Measurements from ENCODE around the gene RAD51B. TPM values are rescaled to one million over a fixed set of nuclear protein-coding genes. Genes with fewer than 3 reads are reported as not detected.

The RAD51B gene
- total RNA-seq, 3 donors from 2014 or later = 10.6 to 77.6 (median 33.8) TPM

- peaks cover 18 to 59% of the 10 kb centered on the region in 2 donors for H3K4me1 ChIP-seq
- H3K9me3 ChIP-seq = no peaks in the 10 kb centered on the region
- TF ChIP-seq CTCF (IDR thresholded peaks at IDR 0.05) = no peak
- peak in 1 of 3 donors; percentile 17 for TF ChIP-seq POLR2AphosphoS5 (IDR thresholded peaks at IDR 0.05)
- DNase-seq (ENCODE audit: low spot score in 2 of 2) = no peak
- intact Hi-C loops (cut with DNase I; ENCODE audit: low total_unique reads) = no loop called here
- no peak overlapping the region for H3K4me3 ChIP-seq
- H3K27me3 ChIP-seq = no peaks in the 10 kb centered on the region
- peak overlapping the region; percentile 93 to 94 for H3K27ac ChIP-seq
- no peaks in the 10 kb centered on the region for H3K36me3 ChIP-seq
Observed at GRCh38 chr14:68394764-68395143, 575.2 kb downstream of the RAD51B start.

- peaks cover 22 to 59% of the 10 kb centered on the region in 2 donors for H3K4me1 ChIP-seq
- H3K36me3 ChIP-seq = no peaks in the 10 kb centered on the region
- H3K4me3 ChIP-seq = no peak overlapping the region
- no peak for DNase-seq (ENCODE audit: low spot score in 2 of 2)
- H3K9me3 ChIP-seq = no peaks in the 10 kb centered on the region
- TF ChIP-seq POLR2A (IDR thresholded peaks at IDR 0.05) = no peak
- no peak for TF ChIP-seq CTCF (IDR thresholded peaks at IDR 0.05)
- peak in 2 of 3 donors; percentile 27 to 32 for TF ChIP-seq POLR2AphosphoS5 (IDR thresholded peaks at IDR 0.05)
- H3K27me3 ChIP-seq = no peaks in the 10 kb centered on the region
- intact Hi-C loops (cut with DNase I; ENCODE audit: low total_unique reads) = no loop called here
- H3K27ac ChIP-seq = peak overlapping the region; percentile 93 to 94
Observed at GRCh38 chr14:68395604-68396003, 576.0 kb downstream of the RAD51B start.

- Histone ChIP-seq H3K27me3 (no peaks in the 10 kb centered on the region), H3K4me1 (peaks cover 22 to 64% of the 10 kb centered on the region in 2 donors), H3K36me3 (no peaks in the 10 kb centered on the region), H3K9me3 (no peaks in the 10 kb centered on the region), H3K27ac (peak overlapping the region in 1 of 2 donors; percentile 93), H3K4me3 (no peak overlapping the region)
- intact Hi-C loops (cut with DNase I; ENCODE audit: low total_unique reads) = no loop called here
- TF ChIP-seq POLR2A (IDR thresholded peaks at IDR 0.05) (no peak), POLR2AphosphoS5 (IDR thresholded peaks at IDR 0.05) (no peak), CTCF (IDR thresholded peaks at IDR 0.05) (no peak)
- no peak for DNase-seq (ENCODE audit: low spot score in 2 of 2)
Observed at GRCh38 chr14:68396461-68396860, 576.9 kb downstream of the RAD51B start.

- Histone ChIP-seq H3K4me1 (peaks cover 22 to 67% of the 10 kb centered on the region in 2 donors), H3K27ac (peak overlapping the region; percentile 74 to 88), H3K36me3 (no peaks in the 10 kb centered on the region), H3K4me3 (no peak overlapping the region), H3K9me3 (no peaks in the 10 kb centered on the region), H3K27me3 (no peaks in the 10 kb centered on the region)
- intact Hi-C loops (cut with DNase I; ENCODE audit: low total_unique reads) = no loop called here
- DNase-seq (ENCODE audit: low spot score in 2 of 2) = peak in 1 of 2 donors; percentile 46
- TF ChIP-seq POLR2AphosphoS5 (IDR thresholded peaks at IDR 0.05) = peak in 2 of 3 donors; percentile 22 to 56
- no peak for TF ChIP-seq POLR2A (IDR thresholded peaks at IDR 0.05)
Observed at GRCh38 chr14:68397371-68397811, 577.8 kb downstream of the RAD51B start.

- no peak for DNase-seq (ENCODE audit: low spot score in 2 of 2)
- Histone ChIP-seq H3K4me1 (peaks cover 19 to 66% of the 10 kb centered on the region in 2 donors), H3K9me3 (no peaks in the 10 kb centered on the region), H3K4me3 (no peak overlapping the region), H3K27ac (peak overlapping the region; percentile 74 to 88), H3K27me3 (no peaks in the 10 kb centered on the region), H3K36me3 (no peaks in the 10 kb centered on the region)
- intact Hi-C loops (cut with DNase I; ENCODE audit: low total_unique reads) = no loop called here
- no peak for TF ChIP-seq POLR2A (IDR thresholded peaks at IDR 0.05)
- no peak for TF ChIP-seq POLR2AphosphoS5 (IDR thresholded peaks at IDR 0.05)
- no peak for TF ChIP-seq CTCF (IDR thresholded peaks at IDR 0.05)
Observed at GRCh38 chr14:68397822-68398221, 578.2 kb downstream of the RAD51B start.

- DNase-seq (ENCODE audit: low spot score in 2 of 2) = no peak
- peaks cover 18 to 64% of the 10 kb centered on the region in 2 donors for H3K4me1 ChIP-seq
Observed at GRCh38 chr14:68398370-68398769, 578.8 kb downstream of the RAD51B start.

More at GRCh38 chr14:68398370-68398769, 578.8 kb downstream of the RAD51B start:
- intact Hi-C loops (cut with DNase I; ENCODE audit: low total_unique reads) = no loop called here
- Histone ChIP-seq H3K9me3 (no peaks in the 10 kb centered on the region), H3K4me3 (no peak overlapping the region), H3K36me3 (no peaks in the 10 kb centered on the region), H3K27ac (peak overlapping the region; percentile 74 to 88), H3K27me3 (no peaks in the 10 kb centered on the region)
- no peak for TF ChIP-seq CTCF (IDR thresholded peaks at IDR 0.05)
- no peak for TF ChIP-seq POLR2A (IDR thresholded peaks at IDR 0.05)
- no peak for TF ChIP-seq POLR2AphosphoS5 (IDR thresholded peaks at IDR 0.05)
